Thymus (tissue), 11 donors: ENCODE results near the gene CCM2L. TPM values are rescaled to one million over a fixed set of nuclear protein-coding genes. Genes with fewer than 3 reads are reported as not detected.

Experiments used
- DNase-seq, 9 donors: peaks; one replicate each; pipeline ENCODE4 v3.0.0-alpha.2; 2013; ENCODE audit warnings: low spot score in 9 of 9, low read depth in 6 of 9, missing footprints in 1 of 9
- H3K27ac ChIP-seq, 2 donors: one replicate each; pipeline ENCODE4 v1.5.1; 2013; ENCODE audit warnings: control low read depth in 1 of 2, low read depth in 1 of 2, low read length in 1 of 2, mild to moderate bottlenecking in 1 of 2, moderate library complexity in 1 of 2
- H3K27me3 ChIP-seq, 2 donors: one replicate each; pipeline ENCODE4 v1.5.1; 2013; ENCODE audit warnings: low read length in 1 of 2; ENCODE audit not compliant: control insufficient read depth in 2 of 2, insufficient read depth in 1 of 2
- H3K36me3 ChIP-seq, 2 donors: one replicate each; pipeline ENCODE4 v1.5.1; 2013; ENCODE audit warnings: low read length in 1 of 2, mild to moderate bottlenecking in 1 of 2, moderate library complexity in 1 of 2; ENCODE audit not compliant: control insufficient read depth in 2 of 2, insufficient read depth in 2 of 2
- H3K4me1 ChIP-seq, 2 donors: one replicate each; pipeline ENCODE4 v1.5.1; 2013; ENCODE audit warnings: low read length in 2 of 2; ENCODE audit not compliant: control insufficient read depth in 2 of 2, insufficient read depth in 2 of 2
- H3K4me3 ChIP-seq, 2 donors: one replicate each; pipeline ENCODE4 v1.5.1; 2013; ENCODE audit warnings: low read length in 2 of 2, control low read depth in 1 of 2, mild to moderate bottlenecking in 1 of 2
- H3K9me3 ChIP-seq, 2 donors: one replicate each; pipeline ENCODE4 v1.5.1; 2013; ENCODE audit warnings: low read length in 1 of 2, mild to moderate bottlenecking in 1 of 2; ENCODE audit not compliant: control insufficient read depth in 2 of 2, insufficient read depth in 1 of 2
- WGBS: extraction: QIAGEN DNeasy Blood & Tissue Kit; methylation state at CpG from one replicate; pipeline ENCODE4 v1.1.7; 2013; 5-methylcytosine and 5-hydroxymethylcytosine counted together
- polyA plus RNA-seq: library from polyadenylated mRNA; stranded (reverse); fragments of 200-250 nt; gene quantifications from one replicate; pipeline ENCODE4 v1.2.3, GENCODE V29; 2013
- total RNA-seq: library from RNA; stranded (reverse); fragments of 120-200 nt; gene quantifications from one replicate; pipeline ENCODE4 v1.2.4, GENCODE V29; 2013
- donor health status: healthy.

The CCM2L gene
- total and polyA plus RNA-seq, 2 donors: 0.76 to 3.3 TPM

GRCh38 chr20:32006841-32007786, 3.1 kb upstream of the CCM2L start:
- no peaks in the 10 kb centered on the region for H3K36me3 ChIP-seq
- H3K4me3 ChIP-seq: no peak overlapping the region
- peaks cover 0 to 8% of the 10 kb centered on the region in 2 donors for H3K27me3 ChIP-seq
- H3K27ac ChIP-seq: no peak overlapping the region
- WGBS: 95% methylated on average over 8 of the region's 8 CpGs
- no peaks in the 10 kb centered on the region for H3K9me3 ChIP-seq
- no peak for DNase-seq
- no peaks in the 10 kb centered on the region for H3K4me1 ChIP-seq

GRCh38 chr20:32007787-32008616, 2.2 kb upstream of the CCM2L start:
- no peak for DNase-seq
- H3K27ac ChIP-seq: no peak overlapping the region
- no peaks in the 10 kb centered on the region for H3K4me1 ChIP-seq
- no peaks in the 10 kb centered on the region for H3K36me3 ChIP-seq
- no peaks in the 10 kb centered on the region for H3K9me3 ChIP-seq
- WGBS: 50% methylated on average over 10 of the region's 10 CpGs
- no peak overlapping the region for H3K4me3 ChIP-seq
- peaks cover 0 to 12% of the 10 kb centered on the region in 2 donors for H3K27me3 ChIP-seq

- H3K27ac ChIP-seq: no peak overlapping the region
- H3K27me3 ChIP-seq: peaks cover 0 to 17% of the 10 kb centered on the region in 2 donors
- H3K9me3 ChIP-seq: no peaks in the 10 kb centered on the region
- H3K4me1 ChIP-seq: no peaks in the 10 kb centered on the region
- no peak for DNase-seq
- no peaks in the 10 kb centered on the region for H3K36me3 ChIP-seq
- WGBS: 96% methylated on average over 7 of the region's 7 CpGs
- no peak overlapping the region for H3K4me3 ChIP-seq
These were observed 674 bp upstream of the CCM2L start for GRCh38 chr20:32009564-32009963.

GRCh38 chr20:32010666-32011065, 428 bp downstream of the CCM2L start:
- Histone ChIP-seq H3K36me3 (no peaks in the 10 kb centered on the region), H3K27me3 (peaks cover 2 to 23% of the 10 kb centered on the region in 2 donors), H3K4me3 (no peak overlapping the region), H3K4me1 (no peaks in the 10 kb centered on the region), H3K27ac (no peak overlapping the region), H3K9me3 (no peaks in the 10 kb centered on the region)
- 89% methylated on average over 8 of the region's 8 CpGs for WGBS
- no peak for DNase-seq

- WGBS: 93% methylated on average over 5 of the region's 5 CpGs
- peaks cover 2 to 34% of the 10 kb centered on the region in 2 donors for H3K27me3 ChIP-seq
- no peaks in the 10 kb centered on the region for H3K9me3 ChIP-seq
- no peak overlapping the region for H3K27ac ChIP-seq
- H3K36me3 ChIP-seq: no peaks in the 10 kb centered on the region
- no peaks in the 10 kb centered on the region for H3K4me1 ChIP-seq
- no peak overlapping the region for H3K4me3 ChIP-seq
- no peak for DNase-seq
These were observed 2.0 kb downstream of the CCM2L start for GRCh38 chr20:32012159-32012688.

- H3K9me3 ChIP-seq: no peaks in the 10 kb centered on the region
- no peak overlapping the region for H3K4me3 ChIP-seq
- H3K4me1 ChIP-seq: peaks cover 0 to 2% of the 10 kb centered on the region in 2 donors
- no peaks in the 10 kb centered on the region for H3K36me3 ChIP-seq
- WGBS: 89% methylated on average over 7 of the region's 7 CpGs
- peaks cover 12 to 42% of the 10 kb centered on the region in 2 donors for H3K27me3 ChIP-seq
- no peak for DNase-seq
- no peak overlapping the region for H3K27ac ChIP-seq
These were observed 3.1 kb downstream of the CCM2L start for GRCh38 chr20:32013326-32013725.

- peaks cover 31 to 69% of the 10 kb centered on the region in 2 donors for H3K27me3 ChIP-seq
- DNase-seq: peak in 2 of 9 donors; percentile 30 to 49
- peaks cover 0 to 17% of the 10 kb centered on the region in 2 donors for H3K4me1 ChIP-seq
- WGBS: 19% methylated on average over 35 of the region's 35 CpGs
- H3K27ac ChIP-seq: no peak overlapping the region
- no peaks in the 10 kb centered on the region for H3K9me3 ChIP-seq
- no peak overlapping the region for H3K4me3 ChIP-seq
- no peaks in the 10 kb centered on the region for H3K36me3 ChIP-seq
These were observed 7.5 kb downstream of the CCM2L start for GRCh38 chr20:32017711-32018251.

- DNase-seq: peak in 2 of 9 donors; percentile 16 to 37
- Histone ChIP-seq H3K36me3 (no peaks in the 10 kb centered on the region), H3K27ac (no peak overlapping the region), H3K9me3 (no peaks in the 10 kb centered on the region), H3K4me3 (peak overlapping the region; percentile 22 to 52), H3K4me1 (peaks cover 0 to 17% of the 10 kb centered on the region in 2 donors), H3K27me3 (peaks cover 31 to 68% of the 10 kb centered on the region in 2 donors)
- 2% methylated on average over 67 of the region's 67 CpGs for WGBS
These were observed 8.3 kb downstream of the CCM2L start for GRCh38 chr20:32018269-32019155.
